Common myeloid progenitor, CD34-positive (primary cell): ENCODE data around the gene GRK6.

Experiments used
- CTCF ChIA-PET: fragments of 350-600 bp; sonication (Branson Sonifier 250); formaldehyde crosslinking; loops from one replicate; lab custom pipeline; 2021; ENCODE audit warnings: antibody characterized with exemption; lab: Charles Lee
- POLR2A ChIA-PET: fragments of 350-600 bp; sonication (Branson Sonifier 250); formaldehyde crosslinking; loops from one replicate; lab custom pipeline; 2021; ENCODE audit warnings: antibody characterized with exemption; lab: Charles Lee
- DNase-seq, 3 donors: peaks; one replicate each; pipeline versions ENCODE4 v3.0.0 to v3.0.0-alpha.2; 2013
- H3K27ac ChIP-seq, 2 experiments: 1 replicate in 1 of 2; 2 replicates in 1 of 2; pipeline ENCODE4 v1.7.0; 2013; ENCODE audit warnings: inconsistent platforms in 2 of 2, low read length in 2 of 2, mild to moderate bottlenecking in 2 of 2, low read depth in 1 of 2, moderate library complexity in 1 of 2; ENCODE audit not compliant: severe bottlenecking in 2 of 2, insufficient read depth in 1 of 2, poor library complexity in 1 of 2
- H3K27me3 ChIP-seq, 5 experiments: replicated peaks in 2 of 5; 1 replicate in 3 of 5; 2 replicates in 2 of 5; pipeline versions ENCODE4 v1.6.1 to v1.7.0; 2013; ENCODE audit warnings: low read length in 4 of 5, mild to moderate bottlenecking in 2 of 5, moderate library complexity in 2 of 5, inconsistent platforms in 1 of 5; ENCODE audit not compliant: insufficient read depth in 5 of 5, control insufficient read depth in 4 of 5
- H3K36me3 ChIP-seq, 4 experiments: 1 replicate in 2 of 4; 2 replicates in 2 of 4; pipeline versions ENCODE4 v1.6.1 to v1.7.0; 2013; ENCODE audit warnings: low read length in 3 of 4, control low read depth in 1 of 4, mild to moderate bottlenecking in 1 of 4; ENCODE audit not compliant: control insufficient read depth in 4 of 4, insufficient read depth in 4 of 4
- H3K4me1 ChIP-seq, 4 experiments: 1 replicate in 3 of 4; 2 replicates in 1 of 4; pipeline versions ENCODE4 v1.6.1 to v1.7.1; 2013; ENCODE audit warnings: low read length in 3 of 4, mild to moderate bottlenecking in 3 of 4, control low read depth in 1 of 4, inconsistent platforms in 1 of 4, moderate library complexity in 1 of 4; ENCODE audit not compliant: control insufficient read depth in 4 of 4, insufficient read depth in 4 of 4; ENCODE audit errors: control extremely low read depth in 1 of 4
- H3K4me3 ChIP-seq, 7 experiments: 1 replicate in 4 of 7; 2 replicates in 3 of 7; pipeline versions ENCODE4 v1.5.1 to v1.7.0; 2013; ENCODE audit warnings: mild to moderate bottlenecking in 7 of 7, low read length in 6 of 7, moderate library complexity in 6 of 7, inconsistent platforms in 2 of 7, low read depth in 2 of 7, control low read depth in 1 of 7; ENCODE audit not compliant: insufficient read depth in 4 of 7, control insufficient read depth in 1 of 7; ENCODE audit errors: extremely low read depth in 1 of 7
- H3K9me3 ChIP-seq, 5 experiments: 1 replicate in 4 of 5; 2 replicates in 1 of 5; pipeline versions ENCODE4 v1.6.1 to v1.7.1; 2013; ENCODE audit warnings: low read length in 4 of 5, mild to moderate bottlenecking in 2 of 5, inconsistent platforms in 1 of 5, low read depth in 1 of 5, moderate library complexity in 1 of 5; ENCODE audit not compliant: control insufficient read depth in 4 of 5, insufficient read depth in 2 of 5; ENCODE audit errors: control extremely low read depth in 1 of 5
- WGBS: methylation state at CpG from one replicate; pipeline ENCODE4 v1.1.5; 2013; ENCODE audit not compliant: insufficient coverage; 5-methylcytosine and 5-hydroxymethylcytosine counted together

GRK6 gene

GRCh38 chr5:177456591-177456964 lies 30.1 kb downstream of the GRK6 start:
- H3K4me1 ChIP-seq: peaks cover 2 to 44% (median 42%) of the 10 kb centered on the region in 4 experiments
- DNase-seq: no peak
- WGBS: 35% methylated on average over 4 of the region's 12 CpGs
- no peaks in the 10 kb centered on the region for H3K27me3 ChIP-seq
- CTCF ChIA-PET: interaction anchor here (0.8 to 26.2 kb wide), 20 partner anchors 9 to 143 kb away, joined by 3 to 509 read pairs (median 4); partner anchors contain the start of genes F12, GRK6, PFN3 and PRR7
- H3K9me3 ChIP-seq: no peaks in the 10 kb centered on the region
- POLR2A ChIA-PET: interaction anchor here (0.8 to 5.2 kb wide), 4 partner anchors 9 to 52 kb away, joined by 3 to 59 read pairs (median 8); partner anchors contain the start of gene PDLIM7
- no peak overlapping the region for H3K27ac ChIP-seq
- peaks cover 2 to 18% (median 6%) of the 10 kb centered on the region in 4 experiments for H3K36me3 ChIP-seq
- peak overlapping the region in 2 of 7 experiments; percentile 19 to 87 for H3K4me3 ChIP-seq

- no peaks in the 10 kb centered on the region for H3K27me3 ChIP-seq
- WGBS: 95% methylated on average over 19 of the region's 24 CpGs
- no peaks in the 10 kb centered on the region for H3K9me3 ChIP-seq
- no peak overlapping the region for H3K4me3 ChIP-seq
- peak; percentile 93 to 97 (median 97) for DNase-seq
- CTCF ChIA-PET: interaction anchor here (0.8 to 26.2 kb wide), 23 partner anchors 9 to 147 kb away, joined by 3 to 509 read pairs (median 4); partner anchors contain the start of genes F12, GRK6, PFN3 and PRR7
- peaks cover 4 to 50% (median 48%) of the 10 kb centered on the region in 4 experiments for H3K4me1 ChIP-seq
- H3K27ac ChIP-seq: no peak overlapping the region
- POLR2A ChIA-PET: interaction anchor here (0.7 to 5.2 kb wide), 5 partner anchors 9 to 53 kb away, joined by 3 to 59 read pairs (median 4); partner anchors contain the start of gene PDLIM7
- H3K36me3 ChIP-seq: peaks cover 2 to 18% (median 6%) of the 10 kb centered on the region in 4 experiments
Measured at GRCh38 chr5:177456976-177457851, 30.7 kb downstream of the GRK6 start.

- Histone ChIP-seq H3K27ac (no peak overlapping the region), H3K27me3 (no peaks in the 10 kb centered on the region), H3K36me3 (peaks cover 2 to 18% (median 6%) of the 10 kb centered on the region in 4 experiments), H3K4me1 (peaks cover 4 to 58% (median 53%) of the 10 kb centered on the region in 4 experiments), H3K4me3 (no peak overlapping the region), H3K9me3 (no peaks in the 10 kb centered on the region)
- CTCF ChIA-PET: interaction anchor here (1.0 to 26.2 kb wide), 18 partner anchors 8 to 147 kb away, joined by 3 to 509 read pairs (median 5); partner anchors contain the start of genes F12, GRK6, PFN3 and PRR7
- WGBS: 96% methylated on average over 17 of the region's 20 CpGs
- no peak for DNase-seq
- POLR2A ChIA-PET: interaction anchor here (5.2 kb wide), 1 partner anchor 54 kb away, joined by 59 read pairs; no protein-coding TSS in a partner anchor
Measured at GRCh38 chr5:177457852-177458681, 31.6 kb downstream of the GRK6 start.

- Histone ChIP-seq H3K4me3 (no peak overlapping the region), H3K27me3 (no peaks in the 10 kb centered on the region), H3K9me3 (no peaks in the 10 kb centered on the region), H3K27ac (no peak overlapping the region), H3K36me3 (peaks cover 2 to 18% (median 6%) of the 10 kb centered on the region in 4 experiments), H3K4me1 (peaks cover 4 to 54% (median 44%) of the 10 kb centered on the region in 4 experiments)
- ChIA-PET POLR2A (no interaction called here), CTCF (interaction anchor here (1.1 to 26.2 kb wide), 6 partner anchors 10 to 70 kb away, joined by 3 to 509 read pairs (median 32); partner anchors contain the start of genes F12, PFN3 and SLC34A1)
- WGBS: 95% methylated on average over 11 of the region's 14 CpGs
- DNase-seq: no peak
Measured at GRCh38 chr5:177458912-177459350, 32.5 kb downstream of the GRK6 start.

- Histone ChIP-seq H3K9me3 (no peaks in the 10 kb centered on the region), H3K27me3 (no peaks in the 10 kb centered on the region), H3K36me3 (peaks cover 2 to 18% (median 6%) of the 10 kb centered on the region in 4 experiments), H3K27ac (no peak overlapping the region), H3K4me1 (peaks cover 4 to 51% (median 40%) of the 10 kb centered on the region in 4 experiments), H3K4me3 (no peak overlapping the region)
- WGBS: 97% methylated on average over 11 of the region's 11 CpGs
- ChIA-PET POLR2A (no interaction called here), CTCF (interaction anchor here (0.8 to 26.2 kb wide), 8 partner anchors 10 to 70 kb away, joined by 3 to 509 read pairs (median 6); partner anchors contain the start of genes F12, PFN3 and SLC34A1)
- DNase-seq: no peak
Measured at GRCh38 chr5:177459357-177459756, 32.9 kb downstream of the GRK6 start.

- DNase-seq: no peak
- no peak overlapping the region for H3K27ac ChIP-seq
- ChIA-PET CTCF (interaction anchor here (0.8 to 26.2 kb wide), 6 partner anchors 9 to 71 kb away, joined by 3 to 509 read pairs (median 6); partner anchors contain the start of genes F12, PFN3 and SLC34A1), POLR2A (no interaction called here)
- H3K9me3 ChIP-seq: peaks cover 0 to under 1% (median 0%) of the 10 kb centered on the region in 5 experiments
- H3K27me3 ChIP-seq: no peaks in the 10 kb centered on the region
- peaks cover 4 to 45% (median 35%) of the 10 kb centered on the region in 4 experiments for H3K4me1 ChIP-seq
- H3K4me3 ChIP-seq: no peak overlapping the region
- peaks cover 2 to 19% (median 6%) of the 10 kb centered on the region in 4 experiments for H3K36me3 ChIP-seq
- 96% methylated on average over 24 of the region's 28 CpGs for WGBS
Measured at GRCh38 chr5:177459819-177460628, 33.5 kb downstream of the GRK6 start.
